ENCODE measurements around the gene ATP23. TPM values are rescaled to one million over a fixed set of nuclear protein-coding genes. Genes with fewer than 3 reads are reported as not detected.

The ATP23 gene
- total RNA-seq, 1 donor from 2014 or later, result 10.7 TPM

DNA sequence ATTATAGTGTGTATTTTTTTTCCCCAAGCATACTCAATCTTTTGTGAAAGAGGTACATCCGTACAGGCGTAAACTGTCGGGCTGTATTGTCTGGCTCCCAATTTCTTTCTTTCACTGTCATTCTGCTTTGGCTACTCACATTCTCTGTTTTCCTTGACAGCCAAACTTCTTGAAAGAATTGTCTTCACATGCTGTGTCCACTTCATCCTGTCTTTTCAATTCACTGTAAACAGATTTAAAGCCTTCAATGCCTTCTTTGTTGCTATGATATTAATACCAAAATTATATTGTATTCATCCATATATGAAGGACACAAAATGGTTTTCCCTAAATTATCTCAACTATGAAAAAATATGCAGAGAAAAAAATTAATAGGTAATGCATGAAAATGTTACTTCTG is 6.0 kb upstream of the ATP23 start:
- DNase-seq, result no peak

DNA sequence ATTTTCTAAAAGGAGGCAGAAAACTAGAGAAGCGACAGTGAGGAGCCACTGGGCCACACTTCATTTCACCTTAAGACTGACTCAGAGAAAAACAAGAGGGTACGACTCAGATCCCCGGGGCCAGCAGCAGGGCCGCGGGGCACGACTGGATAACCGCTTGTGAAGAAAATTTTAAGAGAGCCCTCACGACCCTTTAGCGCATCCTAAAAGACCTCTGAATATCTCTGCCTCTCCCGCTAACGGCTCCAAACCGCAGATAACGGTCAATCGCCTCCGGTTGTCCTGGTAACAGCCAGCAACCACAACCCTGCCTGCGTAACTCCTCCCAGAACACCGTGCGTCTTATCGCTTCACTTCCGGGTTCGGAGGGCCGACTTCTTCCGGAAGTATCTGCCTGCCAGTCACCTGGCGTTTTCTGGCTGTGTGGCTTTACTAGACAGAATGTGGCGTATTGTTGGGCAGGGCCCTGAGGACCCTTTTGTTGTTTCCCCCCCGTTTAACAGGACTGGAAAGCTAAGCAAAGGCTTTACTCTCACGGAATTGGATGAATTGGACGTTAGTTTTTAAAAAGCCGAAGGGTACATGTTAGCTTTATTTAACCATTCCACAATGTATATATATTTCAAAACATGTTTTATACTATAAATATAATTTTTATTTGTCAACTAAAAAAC is 5.4 kb upstream of the ATP23 start:
- Mint-ChIP-seq H3K4me3 (peak overlapping the region; percentile 100), H3K36me3 (ENCODE audit: low read depth) (peaks cover 17% of the 10 kb centered on the region), H3K27me3 (peaks cover 2% of the 10 kb centered on the region), H3K4me1 (peaks cover 37% of the 10 kb centered on the region), H3K27ac (peak overlapping the region; percentile 100), H3K9me3 (no peaks in the 10 kb centered on the region)
- intact Hi-C loops (cut with micrococcal nuclease), result loop anchor here (2.0 kb wide), 1 partner anchor 37 kb away; no protein-coding TSS in a partner anchor
- DNase-seq, result peak; percentile 98

More for the DNA sequence above, 6.0 kb upstream of the ATP23 start:
- H3K27me3 Mint-ChIP-seq, result peaks cover 2% of the 10 kb centered on the region
- H3K9me3 Mint-ChIP-seq, result no peaks in the 10 kb centered on the region
- H3K4me1 Mint-ChIP-seq, result peaks cover 31% of the 10 kb centered on the region
- H3K4me3 Mint-ChIP-seq, result peak overlapping the region; percentile 100
- peaks cover 17% of the 10 kb centered on the region for H3K36me3 Mint-ChIP-seq (ENCODE audit: low read depth)
- intact Hi-C loops (cut with micrococcal nuclease), result loop anchor here (2.0 kb wide), 1 partner anchor 37 kb away; no protein-coding TSS in a partner anchor
- peak overlapping the region; percentile 100 for H3K27ac Mint-ChIP-seq

DNA sequence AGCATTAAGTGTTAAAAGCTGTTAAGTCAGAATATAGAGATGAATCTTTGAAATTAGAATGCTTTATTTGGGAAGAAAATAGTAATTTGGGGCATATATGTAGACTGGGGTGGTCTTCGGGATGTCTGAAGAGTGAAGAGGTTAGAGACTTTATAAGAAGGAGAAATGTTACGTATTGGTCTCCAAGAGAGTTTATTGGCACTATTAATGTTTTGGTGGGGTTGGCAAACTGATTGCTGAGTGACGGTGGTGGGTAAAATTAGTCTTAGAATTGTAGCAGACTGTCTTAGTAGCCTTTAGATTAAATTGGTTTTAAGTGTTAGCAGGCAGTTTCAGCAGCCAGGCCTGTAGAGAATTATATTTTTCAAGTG is 4.9 kb upstream of the ATP23 start:
- peaks cover 16% of the 10 kb centered on the region for H3K36me3 Mint-ChIP-seq (ENCODE audit: low read depth)
- peaks cover 39% of the 10 kb centered on the region for H3K4me1 Mint-ChIP-seq
- peaks cover 2% of the 10 kb centered on the region for H3K27me3 Mint-ChIP-seq
- no peak for DNase-seq
- intact Hi-C loops (cut with micrococcal nuclease), result no loop called here
- H3K27ac Mint-ChIP-seq, result peak overlapping the region; percentile 82
- H3K9me3 Mint-ChIP-seq, result no peaks in the 10 kb centered on the region
- peak overlapping the region; percentile 100 for H3K4me3 Mint-ChIP-seq

GRCh38 chr12:57939291-57939690 is 2.1 kb upstream of the ATP23 start:
- H3K27me3 Mint-ChIP-seq, result peaks cover 2% of the 10 kb centered on the region
- peaks cover 49% of the 10 kb centered on the region for H3K4me1 Mint-ChIP-seq
- intact Hi-C loops (cut with micrococcal nuclease), result no loop called here
- H3K9me3 Mint-ChIP-seq, result no peaks in the 10 kb centered on the region
- peaks cover 4% of the 10 kb centered on the region for H3K36me3 Mint-ChIP-seq (ENCODE audit: low read depth)
- no peak for DNase-seq
- H3K4me3 Mint-ChIP-seq, result no peak overlapping the region
- no peak overlapping the region for H3K27ac Mint-ChIP-seq

DNA sequence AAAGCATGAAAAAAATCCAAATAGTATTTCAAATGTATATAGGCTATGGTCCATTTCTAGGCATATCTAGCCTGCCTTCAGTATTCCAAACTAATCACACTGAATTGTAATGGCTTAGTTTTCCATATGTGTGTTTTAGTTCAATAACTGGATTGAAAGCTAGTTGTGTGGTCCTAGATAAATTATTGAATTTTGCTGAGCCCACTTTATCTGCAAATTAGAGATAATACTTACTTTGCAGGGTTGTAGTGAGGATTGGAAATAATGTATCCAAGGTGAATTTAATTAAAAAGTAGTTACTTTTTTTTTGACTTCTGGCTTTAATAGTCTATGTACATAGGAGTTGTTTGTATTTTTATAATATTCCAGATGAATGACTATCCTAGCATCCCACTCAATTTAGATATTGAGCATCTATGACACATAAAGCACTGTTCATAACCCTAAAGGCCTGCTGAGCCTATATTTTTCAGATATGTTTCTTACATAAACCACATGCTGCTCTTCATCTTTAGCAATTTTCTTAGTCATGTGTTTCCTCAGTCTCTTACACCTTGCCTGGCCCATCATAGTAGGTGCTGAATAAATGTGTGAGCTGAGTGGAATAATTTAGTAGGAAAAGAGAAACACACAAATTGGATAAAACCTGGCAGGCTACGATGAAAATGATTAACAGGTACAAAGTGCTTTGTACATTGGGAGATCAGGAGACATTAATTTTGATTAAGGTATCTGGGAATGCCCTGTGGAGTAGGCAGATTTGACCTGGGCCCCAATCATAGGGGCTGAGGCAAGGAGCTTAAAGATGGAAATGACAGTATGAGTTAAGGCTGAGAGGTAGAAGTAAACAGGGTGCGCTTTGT is 1.1 kb upstream of the ATP23 start:
- Mint-ChIP-seq H3K4me3 (peak overlapping the region; percentile 91), H3K36me3 (ENCODE audit: low read depth) (peaks cover 2% of the 10 kb centered on the region), H3K27ac (peak overlapping the region; percentile 97), H3K27me3 (peaks cover 2% of the 10 kb centered on the region), H3K9me3 (no peaks in the 10 kb centered on the region), H3K4me1 (peaks cover 41% of the 10 kb centered on the region)
- intact Hi-C loops (cut with micrococcal nuclease), result loop anchor here (2.0 kb wide), 1 partner anchor 103 kb away; no protein-coding TSS in a partner anchor
- no peak for DNase-seq

- Mint-ChIP-seq H3K4me1 (peaks cover 39% of the 10 kb centered on the region), H3K27me3 (peaks cover 2% of the 10 kb centered on the region)
- intact Hi-C loops (cut with micrococcal nuclease), result loop anchor here (1.0 to 2.0 kb wide), 2 partner anchors 95 to 104 kb away; partner anchors contain the start of gene CTDSP2
Observed at GRCh38 chr12:57940915-57941164, 527 bp upstream of the ATP23 start.

DNA sequence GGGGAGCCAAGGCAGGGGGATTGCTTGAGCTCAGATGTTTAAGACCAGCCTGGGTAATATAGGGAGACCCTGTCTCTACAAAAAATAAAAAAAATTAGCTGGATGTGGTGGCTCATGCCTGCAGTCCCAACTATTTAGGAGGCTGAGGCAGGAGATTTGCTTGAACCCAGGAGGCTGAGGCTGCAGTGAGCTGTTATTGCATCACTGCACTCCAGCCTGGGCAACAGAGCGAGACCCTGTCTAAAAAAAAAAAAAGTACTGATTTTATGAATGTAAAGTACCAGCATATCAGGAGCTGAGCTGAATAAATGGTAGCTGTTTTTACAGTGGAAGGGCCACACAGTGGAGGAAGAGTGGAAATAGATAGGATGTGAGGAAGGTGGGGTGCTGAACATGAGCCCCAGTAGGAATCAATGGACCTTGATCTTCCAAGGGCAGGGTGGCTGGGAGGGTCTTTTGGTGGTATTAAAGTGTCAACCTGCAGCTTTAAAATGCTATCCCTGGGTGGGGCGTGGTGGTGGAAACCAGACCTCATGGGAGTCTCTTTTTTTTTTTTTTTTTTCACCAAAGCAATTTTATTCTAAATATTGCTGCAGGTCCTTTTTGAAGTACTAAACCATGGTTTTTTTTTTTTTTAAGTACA is 2.2 kb downstream of the ATP23 start:
- no peaks in the 10 kb centered on the region for H3K27me3 Mint-ChIP-seq
- no peaks in the 10 kb centered on the region for H3K9me3 Mint-ChIP-seq
- H3K27ac Mint-ChIP-seq, result no peak overlapping the region
- intact Hi-C loops (cut with micrococcal nuclease), result no loop called here
- H3K36me3 Mint-ChIP-seq (ENCODE audit: low read depth), result peaks cover 8% of the 10 kb centered on the region
- H3K4me3 Mint-ChIP-seq, result no peak overlapping the region
- no peak for DNase-seq
- H3K4me1 Mint-ChIP-seq, result peaks cover 37% of the 10 kb centered on the region

More at GRCh38 chr12:57940915-57941164, 527 bp upstream of the ATP23 start:
- H3K9me3 Mint-ChIP-seq, result no peaks in the 10 kb centered on the region
- DNase-seq, result no peak
- peak overlapping the region; percentile 97 for H3K27ac Mint-ChIP-seq
- peaks cover 4% of the 10 kb centered on the region for H3K36me3 Mint-ChIP-seq (ENCODE audit: low read depth)
- peak overlapping the region; percentile 91 for H3K4me3 Mint-ChIP-seq

DNA sequence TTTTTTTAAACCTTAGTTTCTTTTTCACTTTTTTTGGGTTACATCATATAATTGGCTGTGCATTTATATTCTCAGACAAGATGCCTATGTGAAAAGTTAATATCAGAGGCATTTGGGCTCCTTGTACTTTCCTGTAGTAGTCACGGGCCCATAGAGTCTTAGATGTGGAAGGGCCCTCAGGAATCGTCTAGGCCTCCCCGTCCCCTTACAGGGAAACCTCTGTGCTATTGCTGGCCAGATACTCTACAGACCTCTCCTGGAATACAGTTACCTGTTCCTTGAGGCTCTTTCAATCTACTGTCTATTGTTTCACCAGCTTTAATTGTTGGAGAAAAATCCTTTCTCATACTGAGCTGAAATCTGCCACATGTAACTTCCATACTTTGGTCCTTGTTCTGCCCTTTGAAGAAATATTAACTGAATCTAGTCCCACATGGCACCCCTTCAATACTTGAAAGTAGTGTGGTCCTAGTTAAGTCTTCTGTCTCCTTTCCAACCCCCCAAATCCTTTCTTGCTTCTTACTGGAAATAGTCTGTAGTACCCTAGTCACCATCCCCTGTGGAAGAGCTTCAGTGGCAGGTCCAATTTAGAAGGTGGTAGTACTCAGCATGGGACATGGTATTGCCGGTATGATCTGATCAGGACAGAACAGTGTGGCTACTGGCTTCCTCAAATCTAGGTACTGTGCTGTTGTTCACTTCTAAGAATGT is 3.1 kb downstream of the ATP23 start:
- intact Hi-C loops (cut with micrococcal nuclease), result no loop called here
- no peak overlapping the region for H3K27ac Mint-ChIP-seq
- DNase-seq, result peak; percentile 54
- peaks cover 32% of the 10 kb centered on the region for H3K4me1 Mint-ChIP-seq
- no peak overlapping the region for H3K4me3 Mint-ChIP-seq
- peaks cover 13% of the 10 kb centered on the region for H3K36me3 Mint-ChIP-seq (ENCODE audit: low read depth)
- H3K9me3 Mint-ChIP-seq, result no peaks in the 10 kb centered on the region
- no peaks in the 10 kb centered on the region for H3K27me3 Mint-ChIP-seq

GRCh38 chr12:57952766-57953165 is 11.4 kb downstream of the ATP23 start:
- Mint-ChIP-seq H3K9me3 (peaks cover 4% of the 10 kb centered on the region), H3K27me3 (no peaks in the 10 kb centered on the region), H3K4me1 (peaks cover 7% of the 10 kb centered on the region), H3K4me3 (no peak overlapping the region), H3K36me3 (ENCODE audit: low read depth) (peaks cover 60% of the 10 kb centered on the region), H3K27ac (no peak overlapping the region)
- intact Hi-C loops (cut with micrococcal nuclease), result no loop called here
- DNase-seq, result peak; percentile 16

DNA sequence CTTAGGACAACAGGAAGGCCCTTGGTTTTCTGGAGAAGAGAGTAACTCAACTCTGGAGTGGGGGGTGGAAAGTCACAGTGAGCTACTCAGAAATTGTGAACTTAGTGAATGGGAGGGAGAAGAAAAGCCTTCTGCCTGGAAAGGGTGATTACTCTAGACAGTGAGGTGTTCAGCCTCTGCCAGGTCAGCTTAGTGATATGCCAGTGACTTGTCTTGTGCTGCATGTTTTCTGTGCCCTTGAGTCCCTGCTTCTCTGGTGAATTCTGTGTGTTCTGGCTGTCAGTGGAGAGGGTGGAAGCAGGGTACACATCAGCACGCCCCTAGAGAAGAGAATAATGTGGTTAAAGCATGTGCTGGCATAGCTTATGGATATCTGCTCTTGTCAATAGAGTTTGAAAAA is 13.4 kb downstream of the ATP23 start:
- H3K27ac Mint-ChIP-seq, result no peak overlapping the region
- H3K4me1 Mint-ChIP-seq, result peaks cover 7% of the 10 kb centered on the region
- intact Hi-C loops (cut with micrococcal nuclease), result no loop called here
- H3K4me3 Mint-ChIP-seq, result no peak overlapping the region
- no peak for DNase-seq
- peaks cover 68% of the 10 kb centered on the region for H3K36me3 Mint-ChIP-seq (ENCODE audit: low read depth)
- peaks cover 20% of the 10 kb centered on the region for H3K9me3 Mint-ChIP-seq
- no peaks in the 10 kb centered on the region for H3K27me3 Mint-ChIP-seq

- Mint-ChIP-seq H3K4me3 (no peak overlapping the region), H3K27me3 (peaks cover 5% of the 10 kb centered on the region), H3K36me3 (ENCODE audit: low read depth) (peaks cover 50% of the 10 kb centered on the region), H3K4me1 (peaks cover 7% of the 10 kb centered on the region), H3K27ac (no peak overlapping the region), H3K9me3 (peaks cover 39% of the 10 kb centered on the region)
- DNase-seq, result no peak
- intact Hi-C loops (cut with micrococcal nuclease), result no loop called here
Observed at GRCh38 chr12:57958061-57958657, 16.8 kb downstream of the ATP23 start.

- no peak for DNase-seq
- intact Hi-C loops (cut with micrococcal nuclease), result no loop called here
- H3K36me3 Mint-ChIP-seq (ENCODE audit: low read depth), result no peaks in the 10 kb centered on the region
- peaks cover 35% of the 10 kb centered on the region for H3K9me3 Mint-ChIP-seq
- peaks cover 14% of the 10 kb centered on the region for H3K27me3 Mint-ChIP-seq
- H3K4me1 Mint-ChIP-seq, result no peaks in the 10 kb centered on the region
- H3K4me3 Mint-ChIP-seq, result no peak overlapping the region
- no peak overlapping the region for H3K27ac Mint-ChIP-seq
Observed at GRCh38 chr12:57964421-57964820, 23.1 kb downstream of the ATP23 start.

DNA sequence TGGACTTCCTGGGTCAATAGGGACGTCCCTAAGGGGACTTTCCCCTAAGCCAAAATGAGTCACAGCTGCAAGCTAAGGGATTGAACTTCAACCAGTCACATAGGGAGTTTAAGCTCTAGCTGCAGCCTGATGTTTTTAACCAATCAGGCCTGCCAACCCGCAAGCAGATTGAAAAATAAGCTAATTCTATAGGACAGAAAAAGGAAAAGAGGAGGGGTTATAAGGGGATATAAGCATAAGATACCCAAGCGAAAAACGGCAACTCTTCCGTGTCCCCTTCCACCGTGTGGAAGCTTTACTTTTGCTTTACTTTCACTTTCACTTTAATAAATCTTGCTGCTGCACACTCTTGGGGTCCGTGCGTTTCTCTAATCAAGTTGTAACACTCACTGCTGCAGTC is 24.4 kb downstream of the ATP23 start:
- H3K27me3 Mint-ChIP-seq, result peaks cover 11% of the 10 kb centered on the region
- peaks cover 28% of the 10 kb centered on the region for H3K9me3 Mint-ChIP-seq
- H3K4me1 Mint-ChIP-seq, result no peaks in the 10 kb centered on the region
- H3K36me3 Mint-ChIP-seq (ENCODE audit: low read depth), result no peaks in the 10 kb centered on the region
- H3K27ac Mint-ChIP-seq, result no peak overlapping the region
- no peak for DNase-seq
- H3K4me3 Mint-ChIP-seq, result no peak overlapping the region
- intact Hi-C loops (cut with micrococcal nuclease), result no loop called here

Measured in activated CD4-positive, alpha-beta T cell treated with anti-CD3 and anti-CD28 coated beads, Interleukin-2, amount 10 ng/mL, durations not matched to agents 24 days and 14 days (primary cell).